Activated T-helper 1 cell treated with anti-CD3 and anti-CD28 coated beads, Interleukin-2, amount 50 U/mL, for 16 hours (primary cell): ENCODE measurements around the gene MCCC2.
"Not testable (repeated sequence)": the region's sequence is repeated elsewhere in the genome, so short reads cannot be mapped to it uniquely, and the experiment has no call there.

ENCODE experiments used
- DNase-seq, 2 donors: peaks; one replicate each; pipeline ENCODE4 v3.0.0-alpha.2; 2020; ENCODE audit warnings: low read depth in 1 of 2, low spot score in 1 of 2

MCCC2 gene

DNA sequence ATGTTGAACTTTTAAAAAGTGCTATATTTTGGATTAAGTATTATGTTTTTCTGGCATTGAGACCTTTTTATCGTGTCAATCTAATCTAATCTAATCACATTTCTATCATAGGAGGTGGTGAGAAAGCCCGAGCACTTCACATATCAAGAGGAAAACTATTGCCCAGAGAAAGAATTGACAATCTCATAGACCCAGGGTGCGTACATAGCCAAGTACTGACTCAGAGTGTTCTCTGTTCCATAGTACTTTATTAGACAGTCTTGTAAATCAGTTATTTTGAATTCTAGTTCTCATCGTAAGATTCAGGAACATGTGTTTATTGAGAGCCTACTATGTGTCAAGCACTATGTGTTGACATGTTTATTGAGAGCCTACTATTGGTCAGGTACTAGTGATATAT is 9.0 kb downstream of the MCCC2 start:
- DNase-seq, result no peak

DNA sequence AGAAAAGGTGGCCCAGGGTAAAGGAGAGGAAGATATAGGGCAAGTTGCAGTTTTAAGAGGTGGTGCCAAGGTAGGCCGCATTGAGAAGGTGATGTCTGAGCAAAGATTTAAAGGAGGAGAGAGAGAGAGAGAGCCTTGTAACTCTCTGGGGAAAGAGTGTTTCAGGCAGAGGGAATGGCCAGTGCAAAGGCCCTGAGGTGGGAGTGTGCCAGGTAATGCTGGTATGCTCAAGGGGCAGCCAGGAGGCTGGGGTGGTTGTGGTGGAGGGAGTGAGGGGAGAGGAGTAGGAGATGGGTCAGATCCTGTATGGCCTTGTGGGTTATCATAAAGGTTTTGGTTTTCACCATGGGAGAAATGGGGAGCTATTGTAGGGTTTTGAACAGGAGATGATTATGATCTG is 9.9 kb downstream of the MCCC2 start:
- no peak for DNase-seq

DNA sequence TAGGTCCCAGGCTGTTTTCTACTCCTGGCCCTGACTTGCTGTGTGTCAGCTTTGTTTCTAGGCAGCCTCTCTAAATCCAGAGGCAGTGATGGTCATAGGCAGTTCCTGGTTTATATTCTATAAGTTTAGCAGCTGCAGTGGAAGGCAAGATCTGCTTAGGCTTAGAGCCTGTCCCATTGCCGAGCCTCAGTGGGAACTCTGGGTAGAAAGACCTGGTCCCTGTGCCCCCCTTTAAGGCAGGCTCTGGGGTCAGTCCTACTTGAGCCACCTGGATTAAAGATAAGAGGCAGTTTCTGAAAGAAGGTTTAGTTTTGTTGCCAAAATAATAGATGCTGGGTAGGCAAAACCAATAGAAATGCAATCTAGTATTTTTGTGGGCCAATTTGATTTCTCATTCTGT is 13.6 kb downstream of the MCCC2 start:
- DNase-seq, result no peak

DNA sequence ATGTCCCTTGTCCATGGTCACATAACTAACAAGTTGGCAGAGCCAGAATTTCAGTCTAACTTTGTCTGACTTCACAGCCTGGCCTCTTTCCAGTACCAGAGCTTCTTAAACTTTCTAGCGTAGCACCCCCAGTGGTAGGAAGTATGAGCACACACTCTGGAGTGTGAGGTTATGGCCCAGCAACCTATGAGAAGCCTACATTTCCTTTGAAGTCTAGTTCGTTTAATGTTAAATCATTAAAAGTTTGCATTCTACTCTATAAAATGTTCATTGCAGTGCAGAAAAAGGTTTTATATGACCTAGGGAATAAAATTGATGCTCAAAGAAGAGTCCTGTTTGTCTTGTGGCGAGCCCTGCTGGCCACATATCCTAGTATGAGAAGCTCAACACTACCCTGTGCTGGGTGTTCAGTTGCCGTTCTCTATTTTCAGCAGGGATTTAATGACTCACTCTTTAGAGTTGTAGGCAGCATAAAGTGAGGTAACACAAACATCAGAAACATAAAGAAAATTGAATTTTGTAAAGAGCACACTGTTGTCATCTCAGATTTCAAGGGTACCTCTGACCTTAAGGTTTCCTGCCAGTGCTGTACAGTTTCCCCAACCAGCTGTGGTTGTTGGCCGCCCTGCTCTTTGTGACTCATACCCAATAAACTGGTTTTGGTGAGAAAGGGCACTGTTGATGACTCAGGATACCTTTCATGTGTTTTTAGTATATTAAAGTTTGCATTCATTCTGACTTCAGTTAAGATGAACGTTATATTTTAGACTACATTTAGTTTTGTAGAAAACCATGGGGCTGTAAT is 14.3 kb downstream of the MCCC2 start:
- DNase-seq, result peak; percentile 38 to 56

DNA sequence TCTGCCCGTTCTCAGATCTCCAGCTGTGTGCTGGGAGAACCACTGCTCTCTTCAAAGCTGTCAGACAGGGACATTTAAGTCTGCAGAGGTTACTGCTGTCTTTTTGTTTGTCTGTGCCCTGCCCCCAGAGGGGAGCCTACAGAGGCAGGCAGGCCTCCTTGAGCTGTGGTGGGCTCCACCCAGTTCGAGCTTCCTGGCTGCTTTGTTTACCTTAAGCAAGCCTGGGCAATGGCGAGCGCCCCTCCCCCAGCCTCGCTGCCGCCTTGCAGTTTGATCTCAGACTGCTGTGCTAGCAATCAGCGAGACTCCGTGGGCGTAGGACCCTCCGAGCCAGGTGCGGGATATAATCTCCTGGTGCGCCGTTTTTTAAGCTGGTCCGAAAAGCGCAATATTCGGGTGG is 22.8 kb downstream of the MCCC2 start:
- DNase-seq, result not testable (repeated sequence)

DNA sequence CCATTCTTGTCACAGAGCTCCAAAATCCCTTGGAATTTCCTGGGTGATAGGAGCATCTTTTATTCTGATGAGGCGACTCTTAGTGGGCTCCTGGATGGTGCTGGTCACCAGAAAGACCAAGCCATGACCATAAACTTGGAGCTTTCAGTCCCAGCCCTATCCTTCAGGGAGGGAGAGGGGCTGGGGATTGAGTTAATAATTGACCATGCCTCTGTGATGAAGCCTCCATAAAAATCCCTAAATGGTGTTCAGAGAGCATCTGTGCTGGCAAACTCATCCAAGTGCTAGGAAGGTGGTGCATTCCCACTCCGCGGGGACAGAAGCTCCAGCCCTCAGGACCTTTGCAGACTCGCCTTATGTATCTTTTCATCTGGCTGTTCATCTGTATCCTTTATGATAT is 28.7 kb downstream of the MCCC2 start:
- no peak for DNase-seq

DNA sequence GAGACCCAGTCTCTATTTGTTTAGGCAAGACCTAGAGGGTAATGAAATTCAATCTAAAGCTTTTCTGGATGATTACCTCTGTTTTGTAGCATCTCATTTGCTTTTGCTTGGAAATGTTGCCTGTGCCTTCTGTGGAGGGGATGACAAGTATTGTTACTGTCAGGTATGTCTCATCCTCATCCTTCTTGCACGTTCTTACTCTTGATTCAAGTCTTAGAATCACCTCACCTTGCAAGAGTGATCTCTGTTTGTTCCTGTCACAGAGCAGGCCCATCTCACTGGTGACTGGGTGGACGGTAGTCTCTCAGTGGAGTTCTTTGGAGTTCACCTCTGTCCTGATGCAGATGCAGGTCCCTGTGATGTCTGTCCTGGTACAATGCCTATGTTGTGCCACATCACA is 33.5 kb downstream of the MCCC2 start:
- DNase-seq, result no peak

DNA sequence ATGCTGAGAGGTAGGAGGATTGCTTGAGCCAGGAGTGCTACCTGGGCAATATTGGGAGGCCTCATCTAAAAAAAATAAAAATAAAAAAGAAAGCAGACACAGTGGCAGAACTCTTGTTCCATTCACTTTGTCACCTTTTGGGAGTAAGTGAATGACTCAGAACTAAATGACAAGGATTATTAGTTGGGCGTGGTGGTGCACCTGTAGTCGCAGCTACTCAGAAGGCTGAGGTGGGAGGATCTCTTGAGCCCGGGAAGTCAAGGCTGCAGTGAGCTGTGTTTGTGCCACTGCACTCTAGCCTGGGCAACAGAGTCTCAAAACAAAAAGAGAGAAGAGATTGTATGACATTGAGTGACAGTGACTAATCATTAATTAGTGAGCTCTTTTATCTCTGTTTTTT is 34.1 kb downstream of the MCCC2 start:
- DNase-seq, result no peak

DNA sequence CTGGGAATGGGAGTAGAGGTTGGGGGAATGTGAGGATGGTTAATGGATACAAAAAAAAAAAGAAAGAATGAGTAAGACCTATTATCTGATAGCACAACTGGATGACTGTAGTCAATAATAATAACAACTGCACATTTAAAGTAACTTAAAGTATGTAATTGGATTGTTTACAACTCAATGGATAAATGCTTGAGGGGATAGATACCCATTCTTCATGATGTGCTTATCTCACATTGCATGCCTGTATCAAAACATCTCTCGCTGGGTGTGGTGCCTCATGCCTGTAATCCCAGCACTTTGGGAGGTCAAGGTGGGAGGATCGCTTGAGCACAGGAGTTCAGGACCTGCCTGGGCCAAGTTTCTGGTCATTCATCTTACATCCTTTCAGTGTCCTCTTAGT is 34.6 kb downstream of the MCCC2 start:
- no peak for DNase-seq

DNA sequence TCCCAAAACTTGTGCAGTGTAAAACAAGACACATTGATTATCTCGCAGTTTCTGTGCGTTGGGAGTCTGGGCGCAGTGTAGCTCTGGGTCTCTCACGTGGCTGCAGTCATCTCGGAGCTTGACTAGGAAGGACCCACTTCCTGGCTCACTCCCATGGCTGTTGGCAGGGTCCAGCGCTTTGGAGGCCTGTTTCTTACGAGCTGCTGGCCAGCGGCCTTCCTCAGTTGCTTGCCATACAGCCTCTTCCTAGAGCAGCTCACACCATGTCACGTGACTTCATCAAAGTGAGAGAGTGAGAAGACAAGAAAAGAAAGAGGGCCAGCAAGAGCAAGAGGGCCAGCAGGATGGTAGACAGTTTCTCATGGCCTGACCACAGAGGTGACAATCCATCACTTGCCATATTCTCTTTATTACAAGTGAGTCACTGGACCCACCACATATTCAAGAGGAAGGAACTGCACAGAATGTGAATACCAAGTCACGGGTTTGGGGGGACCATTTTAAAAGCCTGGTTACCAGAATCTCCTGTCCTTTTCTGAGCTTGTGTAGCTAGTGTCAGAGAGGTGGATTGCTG is 36.2 kb downstream of the MCCC2 start:
- no peak for DNase-seq

DNA sequence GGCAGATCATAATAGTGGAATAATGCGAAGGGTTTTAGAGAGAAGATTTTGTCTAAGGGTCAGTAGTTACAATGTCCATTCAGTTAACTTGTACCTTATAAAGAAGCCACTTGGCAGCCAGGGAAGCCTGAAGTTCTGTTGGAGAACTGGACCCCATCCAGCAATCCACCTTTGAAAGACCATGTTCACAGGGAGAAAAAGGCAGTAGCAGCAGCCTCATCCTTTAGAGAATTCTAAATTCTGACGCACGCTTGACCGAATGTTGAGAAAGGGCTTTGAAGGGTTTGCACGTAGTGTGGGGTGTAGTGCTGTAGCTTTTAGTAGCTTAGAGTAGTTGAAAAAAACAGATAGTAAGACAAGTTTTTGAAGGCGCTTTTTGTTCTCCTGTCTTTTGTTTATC is 42.8 kb downstream of the MCCC2 start:
- no peak for DNase-seq

DNA sequence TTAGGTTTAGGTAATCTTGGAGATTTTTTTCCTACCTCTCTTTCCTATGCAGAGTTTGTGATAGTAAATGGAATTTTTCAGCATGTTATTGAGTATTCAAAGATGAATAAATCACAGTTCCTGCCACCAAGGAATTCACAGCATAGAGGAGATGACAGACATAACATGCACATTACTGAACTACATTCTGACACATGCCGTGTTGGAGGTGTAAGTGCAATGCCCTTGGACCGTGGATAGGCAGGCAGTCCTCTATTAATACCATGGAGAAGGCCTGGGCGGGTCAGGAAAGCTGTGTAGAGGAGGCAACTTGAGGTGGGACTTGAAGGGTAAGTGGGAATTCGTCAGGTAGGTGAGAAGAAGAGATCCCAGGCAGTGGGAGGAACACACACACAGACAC is 43.9 kb downstream of the MCCC2 start:
- no peak for DNase-seq

DNA sequence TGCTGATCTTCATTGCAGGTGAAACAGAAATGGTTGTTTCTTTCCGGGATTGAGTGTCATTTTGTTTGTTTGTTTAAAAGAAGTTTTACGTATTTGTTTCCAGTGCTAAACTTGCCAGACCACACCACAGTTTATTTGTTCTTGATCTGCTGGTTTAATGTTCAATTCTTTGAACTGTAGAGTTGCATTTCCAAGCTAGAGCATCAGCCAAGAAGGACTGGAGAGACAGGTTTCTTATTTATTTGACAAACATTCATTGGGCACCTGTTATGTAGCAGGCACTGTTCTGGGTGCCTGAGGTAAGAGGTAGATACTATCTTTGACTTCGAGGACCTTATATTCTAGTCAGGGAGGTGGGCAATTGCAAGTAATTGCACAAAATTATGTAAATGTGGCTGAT is 45.0 kb downstream of the MCCC2 start:
- DNase-seq, result no peak

DNA sequence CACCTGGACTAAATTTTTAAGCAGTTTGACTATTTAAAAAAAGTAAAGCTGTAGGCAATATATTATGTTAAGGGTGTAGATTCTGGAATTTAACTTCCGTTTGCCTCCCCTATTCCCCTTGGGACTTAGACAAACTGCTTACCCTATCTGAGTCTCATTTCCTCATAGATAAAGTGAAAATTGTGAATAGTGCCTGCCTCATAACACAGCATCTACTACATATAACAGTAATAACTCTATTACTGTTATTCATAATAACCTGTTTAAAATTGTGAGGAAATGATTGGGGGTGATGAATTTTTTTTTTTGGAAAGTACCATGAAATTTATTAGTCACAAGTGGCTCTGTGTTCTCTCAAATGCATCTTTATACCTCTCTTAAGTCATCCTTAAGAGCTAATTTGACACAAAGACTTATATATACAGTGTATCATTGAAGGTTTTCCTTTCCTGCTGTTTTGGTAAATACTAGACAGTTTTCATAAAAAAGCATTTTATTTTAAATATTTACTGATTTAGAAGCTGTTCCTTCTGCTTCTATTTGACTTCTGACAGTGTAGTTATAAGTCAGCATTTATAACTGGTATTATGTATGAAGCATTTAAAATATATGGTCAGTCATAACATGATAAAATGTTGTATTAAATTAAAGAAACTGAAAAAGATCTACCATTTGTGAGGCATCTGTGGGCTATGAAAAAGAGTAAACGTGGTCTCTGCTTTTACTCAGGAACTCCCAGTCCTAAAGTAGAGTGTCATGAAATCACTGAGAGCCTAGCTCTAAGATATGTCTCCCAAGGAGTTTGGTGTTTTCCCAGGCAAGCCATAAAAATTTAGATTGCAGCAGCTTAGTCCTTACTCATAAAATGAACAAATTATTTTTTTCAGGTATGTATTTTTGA is 46.4 kb downstream of the MCCC2 start:
- DNase-seq, result no peak

DNA sequence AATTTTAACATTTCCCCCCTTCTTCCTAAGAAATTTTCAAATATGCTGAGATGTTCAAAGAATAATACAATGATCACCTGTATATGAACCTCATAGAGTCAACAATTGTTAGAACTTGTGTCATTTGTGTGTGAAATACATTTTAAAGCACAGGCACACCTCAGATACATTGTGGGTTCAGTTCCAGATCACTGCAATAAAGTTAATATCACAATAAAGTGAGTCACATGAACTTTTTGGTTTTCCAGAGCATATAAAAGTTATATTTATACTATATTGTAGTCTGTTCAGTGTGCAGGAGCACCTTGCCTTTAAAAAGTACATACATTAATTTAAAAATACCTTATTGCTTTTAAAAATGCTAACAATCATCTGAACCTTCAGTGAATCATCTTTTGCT is 50.0 kb downstream of the MCCC2 start:
- DNase-seq, result no peak

DNA sequence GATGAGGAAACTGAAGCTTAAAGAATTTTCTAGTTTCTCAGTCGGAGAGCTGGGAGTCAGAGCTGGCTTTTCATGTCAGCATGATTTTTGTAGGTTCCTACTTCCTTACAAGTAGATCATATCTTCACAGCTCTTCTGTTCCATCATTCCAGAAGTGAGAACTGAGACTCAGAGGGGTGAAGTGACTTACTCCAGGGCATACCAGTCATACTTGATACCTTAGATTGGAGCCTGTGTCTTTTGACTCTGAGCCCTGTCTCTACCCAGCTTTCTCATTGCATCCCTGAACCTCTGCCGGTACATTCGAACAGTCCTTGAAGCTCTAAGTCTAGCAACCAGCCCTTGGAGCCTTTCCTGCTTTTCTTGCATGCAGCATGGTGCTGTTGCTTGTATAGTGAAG is 53.3 kb downstream of the MCCC2 start:
- DNase-seq, result no peak

DNA sequence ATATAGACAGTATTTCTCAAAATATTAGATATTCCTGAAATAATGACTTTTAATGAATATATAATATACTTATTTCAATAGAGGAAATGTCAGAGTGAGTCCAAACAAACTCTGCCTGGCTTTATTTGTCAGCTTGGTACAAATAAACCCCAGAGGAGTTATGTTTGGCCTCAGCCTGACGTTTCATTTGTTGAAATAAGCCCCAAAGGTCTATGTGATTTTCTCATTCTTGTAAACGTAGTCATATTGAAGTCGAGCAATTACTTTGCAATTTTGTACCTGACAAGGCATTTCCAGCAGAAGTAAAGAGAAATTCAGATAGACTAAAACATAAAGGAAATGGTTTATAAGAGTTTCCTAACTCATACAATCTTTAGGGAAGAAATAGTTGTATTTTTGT is 57.9 kb downstream of the MCCC2 start:
- no peak for DNase-seq

DNA sequence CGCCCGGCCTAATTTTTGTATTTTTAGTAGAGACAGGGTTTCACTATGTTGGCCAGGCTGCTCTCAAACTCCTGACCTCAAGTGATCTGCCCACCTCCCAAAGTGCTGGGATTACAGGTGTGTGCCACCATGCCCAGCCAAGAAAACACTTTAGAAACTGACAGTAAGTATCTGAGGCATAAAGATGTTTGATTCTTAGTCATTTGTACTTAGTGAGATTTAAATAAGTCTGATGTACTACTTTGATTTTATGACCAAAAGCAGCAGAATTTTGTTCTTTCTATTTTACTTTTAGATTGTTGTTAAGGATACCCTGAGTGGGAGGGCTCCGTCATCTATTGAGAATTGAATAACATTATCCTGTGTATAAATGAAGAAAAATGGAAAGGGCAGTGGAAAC is 63.8 kb downstream of the MCCC2 start:
- not testable (repeated sequence) for DNase-seq

DNA sequence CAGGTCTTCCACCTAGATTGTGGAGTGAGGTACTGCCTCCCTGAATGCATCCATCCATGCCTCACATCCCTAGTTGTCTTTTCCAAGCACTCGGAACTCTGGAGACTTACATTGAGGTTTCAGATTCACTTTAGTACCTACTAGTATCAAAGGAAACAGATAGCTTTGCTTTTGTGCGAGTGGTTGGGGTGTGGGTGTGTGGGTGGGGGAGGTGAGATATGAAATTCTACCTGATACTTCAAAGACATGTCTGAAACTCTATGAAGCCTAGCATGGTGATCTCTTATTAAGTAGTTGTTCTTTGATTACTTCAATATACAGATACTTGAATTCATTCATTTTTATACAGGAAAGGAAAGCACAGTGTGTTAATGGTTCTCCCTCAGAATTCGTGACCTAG is 64.4 kb downstream of the MCCC2 start:
- DNase-seq, result no peak

DNA sequence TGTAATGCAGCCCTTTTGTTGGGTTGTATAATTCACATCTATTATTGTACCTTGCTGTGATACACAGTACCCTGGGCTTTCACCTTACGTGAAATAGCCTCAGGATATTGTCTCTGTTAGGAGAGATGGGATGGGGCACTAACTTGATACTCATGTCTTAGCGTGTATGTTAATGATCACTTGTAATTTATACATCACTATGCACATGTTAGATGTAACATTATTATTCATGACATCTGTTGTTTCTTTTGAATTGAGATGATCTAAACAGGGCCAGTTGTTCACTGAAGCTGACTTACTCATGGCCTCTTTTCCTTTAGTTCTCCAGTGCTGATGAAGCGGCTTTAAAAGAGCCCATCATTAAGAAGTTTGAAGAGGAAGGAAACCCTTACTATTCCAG is 65.2 kb downstream of the MCCC2 start:
- DNase-seq, result no peak

DNA sequence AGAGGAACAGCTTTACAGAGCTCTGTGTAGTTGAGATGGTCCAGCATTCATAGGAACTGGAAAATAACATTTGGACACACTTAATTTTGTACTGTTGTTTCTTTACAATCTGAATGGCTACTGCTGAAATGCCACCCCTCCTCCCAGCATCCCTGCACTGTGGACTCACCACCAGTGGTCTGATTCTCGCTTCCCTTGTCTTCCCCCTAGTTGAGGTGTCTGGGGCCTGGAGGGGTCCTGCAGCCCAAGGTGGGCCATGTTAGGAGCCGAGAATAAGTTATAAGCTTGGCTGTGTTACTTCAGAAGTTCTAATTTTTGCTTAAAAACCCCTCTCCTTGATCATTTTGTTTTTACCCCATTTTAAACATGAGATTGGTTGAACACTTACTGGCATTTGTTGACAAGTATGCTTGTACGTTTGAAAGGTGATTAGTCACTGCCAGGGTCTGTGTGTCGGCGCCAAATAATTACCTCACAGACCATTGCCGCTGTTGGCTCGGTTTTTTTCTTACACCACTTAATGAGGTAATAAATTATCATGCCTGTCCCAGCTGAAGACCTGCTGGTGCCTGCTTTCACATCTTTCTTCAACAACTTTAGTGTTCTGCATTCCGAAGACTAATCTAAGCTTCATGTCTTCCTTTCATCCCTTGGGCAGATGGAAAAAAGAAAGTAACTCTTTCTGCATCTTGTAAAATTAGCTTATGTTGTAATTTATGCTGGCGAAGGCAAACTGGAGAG is 65.8 kb downstream of the MCCC2 start:
- DNase-seq, result no peak
